DMS79 treated with DMSO at 0.1 percent for 48 hours (cell line): Measurements from ENCODE around the gene UBXN4.
"Not testable (repeated sequence)": the region's sequence is repeated elsewhere in the genome, so short reads cannot be mapped to it uniquely, and the experiment has no call there.

ENCODE experiments used
- DNase-seq: peaks from one replicate; lab custom pipeline; 2025; lab: John Stamatoyannopoulos, UW

UBXN4 gene, protein sequence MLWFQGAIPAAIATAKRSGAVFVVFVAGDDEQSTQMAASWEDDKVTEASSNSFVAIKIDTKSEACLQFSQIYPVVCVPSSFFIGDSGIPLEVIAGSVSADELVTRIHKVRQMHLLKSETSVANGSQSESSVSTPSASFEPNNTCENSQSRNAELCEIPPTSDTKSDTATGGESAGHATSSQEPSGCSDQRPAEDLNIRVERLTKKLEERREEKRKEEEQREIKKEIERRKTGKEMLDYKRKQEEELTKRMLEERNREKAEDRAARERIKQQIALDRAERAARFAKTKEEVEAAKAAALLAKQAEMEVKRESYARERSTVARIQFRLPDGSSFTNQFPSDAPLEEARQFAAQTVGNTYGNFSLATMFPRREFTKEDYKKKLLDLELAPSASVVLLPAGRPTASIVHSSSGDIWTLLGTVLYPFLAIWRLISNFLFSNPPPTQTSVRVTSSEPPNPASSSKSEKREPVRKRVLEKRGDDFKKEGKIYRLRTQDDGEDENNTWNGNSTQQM

DNA sequence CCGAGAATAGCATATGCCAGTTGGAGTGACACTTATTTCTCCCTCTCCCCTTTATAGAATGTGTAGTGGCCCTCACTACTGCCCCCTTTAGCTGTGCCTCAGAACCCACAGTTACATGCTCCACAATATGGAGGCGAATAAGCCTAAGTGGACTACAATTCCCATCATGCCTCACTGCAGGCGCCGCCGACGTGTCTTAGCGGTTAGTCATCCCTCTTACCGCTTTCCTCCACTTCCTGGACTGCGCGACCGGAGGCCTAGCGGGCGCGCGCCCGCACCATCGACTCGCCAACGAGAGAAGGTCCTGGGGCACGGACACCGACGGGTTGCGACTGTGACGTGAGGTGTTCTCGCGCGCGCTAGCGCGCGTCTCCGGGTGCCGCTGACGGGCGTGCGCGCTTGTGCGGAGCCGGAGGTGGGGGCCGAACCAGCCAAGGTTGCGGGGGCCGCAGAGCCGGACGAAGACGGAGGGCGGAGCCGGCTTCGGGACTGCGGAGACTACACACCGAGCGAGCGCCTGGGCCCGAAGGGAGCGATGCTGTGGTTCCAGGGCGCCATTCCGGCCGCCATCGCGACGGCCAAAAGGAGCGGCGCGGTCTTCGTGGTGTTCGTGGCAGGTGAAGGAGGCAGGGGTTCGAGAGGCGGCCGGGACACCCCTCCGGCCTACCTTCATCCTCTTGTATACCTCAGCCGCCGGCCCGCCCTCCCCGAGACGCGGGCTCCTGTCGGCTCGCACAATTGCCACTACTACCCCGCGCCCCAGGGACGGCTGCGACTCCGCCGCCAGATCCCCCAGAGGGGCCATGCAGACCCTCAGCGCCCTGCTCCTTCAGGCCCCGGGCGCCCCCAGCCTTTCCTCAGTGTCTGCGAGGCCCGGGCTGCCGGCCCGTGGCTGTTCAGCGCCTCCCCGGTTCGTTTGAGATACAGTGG lies at the start of gene UBXN4:
Gene UBXN4, plus strand, starts transcription at position 461 of the 930 bp plus-strand sequence. Its CDS starts 75 bp downstream, at position 536.
- DNase-seq, result peak; percentile 96

DNA sequence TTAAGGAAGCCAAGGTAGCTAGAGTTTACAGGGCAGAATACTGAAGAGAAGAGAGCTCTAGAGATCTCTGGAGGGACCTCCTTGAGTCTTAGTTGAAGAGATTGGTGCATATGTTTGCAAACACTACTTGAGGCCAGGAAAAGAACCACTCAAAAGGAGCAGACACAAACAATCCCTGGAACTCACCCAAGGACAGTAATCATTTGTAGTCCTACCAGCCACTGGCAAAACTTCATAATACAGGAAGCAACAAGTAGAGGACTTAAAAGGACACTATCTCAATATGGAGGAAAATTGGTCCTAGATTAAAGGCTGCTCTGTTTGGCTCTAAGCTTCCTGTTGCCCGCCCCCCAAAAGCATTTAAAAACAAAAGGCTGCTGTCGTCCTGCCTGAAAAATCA lies 46.9 kb upstream of the UBXN4 start:
- DNase-seq, result peak; percentile 29

DNA sequence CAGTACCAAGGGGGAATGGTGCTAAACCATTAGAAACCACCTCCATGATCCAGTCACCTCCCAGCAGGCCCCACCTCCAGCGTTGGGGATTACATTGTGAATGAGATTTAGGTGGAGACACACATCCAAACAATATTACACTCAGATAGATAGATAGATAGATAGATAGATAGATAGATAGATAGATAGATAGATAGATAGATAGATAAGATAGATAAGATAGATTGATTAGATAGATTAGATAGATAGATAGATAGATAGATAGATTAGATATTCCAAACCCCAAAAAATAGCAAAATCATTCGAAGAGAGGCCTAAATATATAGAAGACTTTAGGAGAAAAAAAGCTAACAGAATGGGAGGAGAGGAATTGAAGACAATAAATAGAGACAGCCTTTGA lies 42.8 kb upstream of the UBXN4 start:
- no peak for DNase-seq

DNA sequence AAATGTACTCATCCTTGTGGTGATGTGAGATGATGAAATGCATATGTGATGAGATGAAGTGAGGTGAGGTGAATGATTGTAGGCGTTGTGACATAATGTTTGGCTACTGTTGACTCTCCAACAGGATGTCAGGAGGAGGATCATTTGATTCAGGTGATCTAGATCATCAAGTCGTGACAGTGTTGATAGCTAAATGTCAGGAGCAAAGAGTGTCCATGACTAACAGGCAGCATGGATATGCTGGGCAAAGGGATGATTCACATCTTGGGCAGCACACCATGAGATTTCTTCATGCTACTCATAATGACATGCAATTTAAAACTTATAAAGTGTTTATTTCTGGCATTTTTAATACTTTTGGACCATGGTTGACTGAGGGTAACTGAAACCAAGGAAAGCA lies 40.2 kb upstream of the UBXN4 start:
- DNase-seq, result no peak

DNA sequence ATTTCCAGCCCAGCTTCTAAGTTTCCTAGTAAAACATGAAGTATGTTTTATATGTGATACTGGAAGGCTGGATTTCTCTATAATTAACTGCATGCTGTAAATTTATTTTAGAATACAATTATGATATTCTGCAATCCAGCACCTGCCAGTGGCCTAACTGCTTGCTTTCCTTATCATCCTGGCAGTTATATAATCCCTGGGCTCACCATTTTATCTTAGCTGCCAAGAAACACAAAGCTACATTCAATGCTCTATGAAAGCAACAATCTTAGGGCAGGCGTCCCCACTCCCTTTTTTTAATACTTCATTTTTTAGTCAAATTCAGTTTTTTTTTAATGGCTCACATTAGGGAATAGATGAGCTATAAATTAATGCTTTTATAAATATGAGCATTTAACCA lies 38.4 kb upstream of the UBXN4 start:
- no peak for DNase-seq

DNA sequence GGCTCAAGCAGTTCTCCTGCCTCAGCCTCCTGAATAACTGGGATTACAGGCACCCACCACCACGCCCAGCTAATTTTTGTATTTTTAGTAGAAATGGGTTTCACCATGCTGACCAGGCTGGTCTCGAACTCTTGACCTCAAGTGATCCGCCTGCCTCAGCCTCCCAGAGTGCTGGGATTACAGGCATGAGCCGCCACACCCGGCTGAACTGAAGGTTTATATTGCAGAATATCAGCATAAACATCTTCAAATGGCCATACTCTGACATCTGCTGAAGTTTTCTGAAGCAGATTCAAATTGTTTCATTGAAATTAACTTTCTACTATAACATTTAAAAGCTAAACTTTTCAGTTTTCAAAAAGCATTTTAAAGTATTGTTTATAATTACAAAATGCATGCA lies 37.6 kb upstream of the UBXN4 start:
- not testable (repeated sequence) for DNase-seq

DNA sequence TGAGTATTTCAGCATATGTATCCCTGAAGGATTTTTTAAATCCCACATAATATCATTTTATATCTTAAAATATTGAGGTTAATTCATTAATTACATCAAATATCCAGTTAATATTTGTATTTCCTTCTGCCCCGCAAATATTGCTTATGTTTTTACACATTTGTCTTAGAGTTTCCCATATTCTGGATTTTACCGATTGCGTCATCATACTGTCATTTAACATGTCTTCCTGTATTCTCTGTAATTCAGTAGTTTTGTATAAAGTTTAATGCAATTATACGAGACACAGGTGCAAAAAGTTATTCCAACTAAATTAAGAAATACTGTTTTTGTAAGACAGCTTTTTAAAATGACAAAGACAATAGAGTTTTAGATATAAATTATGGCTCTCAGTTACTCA lies 33.5 kb upstream of the UBXN4 start:
- DNase-seq, result no peak

DNA sequence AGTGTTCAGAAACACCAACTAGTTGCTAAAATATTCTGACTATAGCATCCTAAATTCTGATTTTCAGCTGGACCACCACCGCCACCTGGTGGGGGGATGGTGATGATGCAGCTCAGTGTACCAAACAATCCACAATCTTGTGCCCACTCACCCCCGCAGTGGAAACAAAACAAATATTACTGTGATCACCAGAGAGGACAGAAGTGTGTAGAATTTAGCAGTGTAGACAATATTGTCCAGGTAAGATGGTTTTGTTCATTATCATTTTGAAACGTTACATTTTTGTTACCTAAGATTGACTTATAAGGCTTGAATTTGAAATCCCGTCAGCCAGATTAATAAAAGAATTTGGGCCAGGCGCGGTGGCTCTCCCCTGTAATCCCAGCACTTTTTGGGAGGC lies 31.7 kb upstream of the UBXN4 start:
- DNase-seq, result peak; percentile 32

DNA sequence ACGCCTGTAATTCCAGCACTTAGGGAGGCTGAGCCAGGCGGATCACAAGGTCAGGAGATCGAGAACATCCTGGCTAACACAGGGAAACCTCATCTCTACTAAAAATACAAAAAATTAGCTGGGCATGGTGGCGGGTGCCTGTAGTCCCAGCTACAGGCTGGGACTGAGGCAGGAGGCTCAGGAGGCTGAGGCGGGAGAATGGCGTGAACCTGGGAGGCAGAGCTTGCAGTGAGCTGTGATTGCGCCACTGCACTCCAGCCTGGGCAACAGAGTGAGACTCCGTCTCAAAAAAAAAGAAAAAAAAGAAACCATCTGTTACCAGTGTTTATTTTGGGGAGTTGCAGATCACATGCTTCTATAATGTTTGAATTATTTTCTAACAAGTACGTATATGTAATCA lies 26.6 kb upstream of the UBXN4 start:
- DNase-seq, result not testable (repeated sequence)

DNA sequence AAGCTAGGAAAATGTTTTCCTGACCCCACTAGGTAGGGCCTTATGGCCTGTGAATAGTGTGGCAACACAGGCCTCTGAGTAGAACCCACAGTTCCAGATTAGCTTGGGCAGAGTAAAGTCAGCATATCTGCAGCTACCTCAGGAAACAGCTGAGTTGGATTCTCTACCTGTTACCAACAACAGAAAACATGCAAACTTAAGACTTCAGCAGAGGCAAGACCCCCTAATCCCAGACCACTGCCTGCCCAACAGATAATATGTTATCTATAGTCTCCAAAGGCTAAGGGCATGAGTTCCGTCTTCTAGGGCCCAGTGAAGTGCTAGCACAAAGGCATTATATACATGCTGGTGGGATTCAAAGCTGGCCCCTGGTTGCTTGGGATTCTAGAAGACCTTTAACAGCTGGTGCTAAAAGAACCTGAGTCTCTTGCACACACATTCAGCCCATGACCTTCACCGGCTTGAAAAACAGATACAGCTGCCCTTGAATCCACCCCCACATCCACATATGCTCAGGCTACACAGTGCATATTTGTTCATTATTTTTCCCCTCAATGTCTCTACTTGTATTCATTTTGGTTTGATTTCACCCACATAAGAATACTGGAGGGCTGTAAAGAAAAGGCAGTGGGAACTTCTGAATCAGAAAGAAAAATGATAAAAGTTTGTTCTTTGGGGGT lies 13.5 kb upstream of the UBXN4 start:
- no peak for DNase-seq

DNA sequence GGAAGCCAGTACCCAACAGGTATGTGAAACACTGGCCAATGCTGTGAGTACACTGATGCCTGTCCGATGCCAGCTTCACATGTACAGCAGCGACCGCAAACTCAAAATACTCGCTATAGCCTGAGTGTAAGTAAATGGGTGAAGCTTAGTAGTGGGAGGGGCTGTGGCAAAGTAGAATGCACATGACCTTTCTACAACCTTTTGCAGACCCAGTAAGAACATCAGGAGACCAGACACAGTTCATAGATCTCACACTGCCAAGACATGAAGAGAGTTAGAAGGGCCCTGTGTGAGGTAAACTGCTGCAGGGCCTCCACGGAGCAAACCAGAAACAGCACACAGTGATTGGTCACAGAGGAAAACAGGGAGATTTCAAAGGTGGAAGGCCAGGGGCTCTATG lies 9.1 kb upstream of the UBXN4 start:
- no peak for DNase-seq

DNA sequence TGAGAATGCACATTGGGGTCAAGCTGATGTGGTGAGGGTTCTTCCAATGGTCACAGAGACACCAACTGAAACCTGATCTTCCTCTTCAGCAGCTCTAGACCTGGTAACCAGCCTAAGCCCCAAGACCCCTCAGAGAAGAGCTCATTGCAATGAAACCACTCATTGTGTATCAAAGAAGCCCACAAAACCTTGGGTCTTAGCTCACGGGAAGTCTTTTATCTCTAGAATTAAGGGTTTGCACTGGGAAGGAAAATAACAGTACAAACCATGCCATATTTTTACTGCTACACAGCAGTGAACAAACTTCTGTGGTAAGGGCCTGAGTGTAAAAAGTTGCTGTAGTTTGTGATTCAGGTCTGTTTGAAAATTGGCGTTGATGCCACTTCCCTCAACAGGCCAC lies 8.6 kb upstream of the UBXN4 start:
- DNase-seq, result no peak

DNA sequence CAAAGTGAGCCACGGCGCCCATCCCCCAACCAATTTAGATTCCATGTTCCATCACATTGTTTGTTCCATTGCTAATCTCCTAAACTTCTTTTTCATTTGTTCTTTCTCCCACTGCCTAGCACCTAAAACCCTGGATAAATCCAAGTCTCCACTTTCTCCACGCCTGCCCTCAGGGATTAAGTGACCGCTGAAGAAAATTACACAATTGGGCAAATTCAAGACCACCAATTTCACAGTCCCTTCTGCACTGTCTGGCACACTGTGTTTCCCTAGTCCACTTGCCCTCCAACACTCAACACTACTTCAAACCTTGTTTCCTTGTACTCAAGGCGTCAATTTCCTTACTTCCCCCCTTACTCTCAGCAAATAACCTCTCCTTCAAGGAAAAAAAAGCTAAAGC lies 5.1 kb upstream of the UBXN4 start:
- DNase-seq, result no peak

DNA sequence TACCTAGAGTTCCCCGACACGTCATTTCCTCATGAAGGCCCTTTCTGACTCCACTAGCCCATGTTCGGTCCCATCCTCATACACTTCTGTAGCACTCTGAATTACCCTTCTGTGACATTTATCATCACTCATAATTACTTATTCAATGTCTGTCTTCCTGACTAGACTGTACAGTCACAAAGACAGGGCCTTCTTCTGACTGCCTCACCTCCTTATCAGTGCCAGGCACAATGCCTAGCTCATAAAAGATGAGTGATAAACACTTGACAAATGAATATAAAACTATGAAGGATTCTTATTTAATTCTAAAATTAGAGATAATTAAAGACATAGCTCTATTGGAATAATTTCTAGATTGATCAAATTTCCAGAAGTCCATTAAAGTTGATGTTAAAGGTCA lies 1.4 kb upstream of the UBXN4 start:
- DNase-seq, result no peak

DNA sequence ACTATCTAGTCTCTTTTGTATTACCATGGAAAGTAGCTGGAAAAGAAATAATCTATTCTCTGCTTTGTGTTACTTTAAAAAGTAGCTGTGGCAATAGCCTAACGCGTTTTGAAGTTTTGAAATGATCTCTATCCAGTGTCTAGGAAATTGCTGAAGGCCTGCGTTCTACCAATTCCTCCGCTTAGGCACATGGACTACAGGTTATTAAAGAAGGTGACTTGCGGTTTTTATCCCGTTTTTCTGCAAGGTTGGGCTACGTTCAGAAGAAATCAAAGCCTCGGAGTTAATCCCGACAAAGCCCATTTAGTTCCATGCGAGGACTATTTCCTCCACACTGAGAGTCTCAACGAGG lies 636 bp upstream of the UBXN4 start:
- no peak for DNase-seq

DNA sequence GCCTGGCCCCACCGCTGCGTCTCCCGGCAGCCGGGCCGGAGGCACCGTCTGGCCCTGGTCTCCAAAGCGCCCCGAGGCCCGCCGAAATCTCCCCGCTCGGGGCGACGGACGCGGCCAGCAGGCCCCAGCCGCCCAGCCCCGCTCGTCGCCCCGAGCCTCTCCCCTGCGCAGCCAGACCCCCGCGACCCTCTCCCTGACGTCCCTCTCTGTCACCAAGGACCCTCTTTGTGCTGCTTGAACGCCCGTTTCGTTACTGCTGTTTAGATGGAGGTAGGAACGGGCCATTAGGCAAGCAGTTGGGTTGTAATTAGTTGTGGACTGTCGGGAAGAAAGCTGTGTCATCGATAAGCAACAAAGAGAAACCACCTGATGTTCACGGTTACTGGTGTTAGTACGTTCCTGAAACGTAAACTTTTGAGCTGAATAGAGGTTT lies 686 bp downstream of the UBXN4 start:
- DNase-seq, result peak; percentile 57

DNA sequence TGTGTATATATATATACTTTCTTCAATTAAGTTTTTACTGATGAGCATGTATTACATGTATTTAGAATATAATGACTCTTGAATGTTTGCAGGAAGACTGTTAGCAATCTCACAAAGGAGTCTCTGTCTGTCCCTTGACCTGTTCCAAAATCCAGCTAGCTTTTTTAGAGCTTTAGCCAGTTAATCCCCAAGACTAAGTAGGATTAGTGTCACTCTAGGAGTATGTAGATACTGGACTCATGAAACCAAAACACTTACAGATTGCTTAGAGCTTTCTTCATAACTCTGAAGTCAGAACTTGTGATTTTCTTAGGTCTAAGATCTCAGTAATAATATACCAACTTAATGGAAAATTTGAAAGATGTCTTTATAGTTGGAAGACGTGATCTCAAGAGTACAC lies 2.2 kb downstream of the UBXN4 start:
- no peak for DNase-seq

DNA sequence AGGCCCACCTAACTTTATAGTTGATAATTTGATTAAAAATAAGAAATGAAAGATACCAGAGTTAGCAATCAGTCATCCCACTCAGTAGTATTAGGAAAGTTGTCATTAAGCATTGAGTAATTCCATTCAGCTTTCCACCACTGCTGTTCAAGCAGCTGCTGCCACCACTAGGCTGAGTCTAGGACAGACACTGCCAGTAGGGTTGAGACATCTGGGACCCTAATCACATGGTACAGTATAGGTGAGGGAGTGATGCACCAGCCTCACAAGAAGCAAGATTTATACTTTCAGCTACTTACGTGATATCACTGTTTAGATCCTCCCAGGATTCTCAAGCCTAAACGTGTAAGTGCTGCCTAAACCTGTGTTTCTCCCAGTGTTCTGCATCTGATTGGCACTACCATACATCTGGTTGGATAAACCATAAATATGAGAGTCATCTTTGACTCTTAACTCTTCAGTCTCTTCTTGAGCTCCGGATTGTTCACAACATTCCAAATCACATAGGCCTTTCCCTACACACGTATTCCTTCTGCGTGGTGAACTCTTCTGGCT lies 3.2 kb downstream of the UBXN4 start:
- DNase-seq, result no peak

DNA sequence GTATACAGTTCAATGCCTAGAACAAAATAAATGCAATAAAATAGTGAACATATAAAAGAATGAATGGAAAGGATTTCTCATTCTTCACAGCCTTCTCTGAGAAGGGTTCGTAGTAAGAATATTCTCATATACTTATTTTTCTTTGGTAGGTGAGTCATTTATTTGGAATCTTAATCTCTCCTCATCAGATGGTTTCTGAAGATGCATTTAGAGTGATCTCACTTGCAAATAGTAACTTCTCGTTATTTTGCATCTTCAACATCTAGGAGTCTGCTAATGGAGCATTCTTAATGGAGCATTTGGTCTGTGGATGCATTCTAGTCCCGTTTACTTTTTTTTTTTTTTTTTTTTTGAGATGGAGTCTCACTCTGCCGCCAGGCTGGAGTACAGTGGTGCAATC lies 3.9 kb downstream of the UBXN4 start:
- no peak for DNase-seq

DNA sequence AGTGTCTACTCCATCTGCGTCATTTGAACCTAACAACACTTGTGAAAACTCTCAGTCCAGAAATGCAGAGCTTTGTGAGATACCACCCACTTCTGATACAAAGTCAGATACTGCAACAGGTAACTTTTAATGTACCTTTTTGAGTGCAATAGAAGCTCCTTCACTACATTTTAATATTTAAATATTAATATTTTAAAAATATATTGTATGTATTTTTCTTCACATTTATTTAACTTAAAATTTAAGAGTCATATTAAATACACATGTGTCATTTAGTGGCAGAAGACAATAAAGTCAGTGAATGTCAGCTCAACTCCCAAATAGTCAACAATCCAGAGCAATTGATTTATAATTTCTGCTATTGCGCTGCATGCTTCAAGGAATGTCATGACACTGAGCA lies 13.9 kb downstream of the UBXN4 start:
- no peak for DNase-seq

DNA sequence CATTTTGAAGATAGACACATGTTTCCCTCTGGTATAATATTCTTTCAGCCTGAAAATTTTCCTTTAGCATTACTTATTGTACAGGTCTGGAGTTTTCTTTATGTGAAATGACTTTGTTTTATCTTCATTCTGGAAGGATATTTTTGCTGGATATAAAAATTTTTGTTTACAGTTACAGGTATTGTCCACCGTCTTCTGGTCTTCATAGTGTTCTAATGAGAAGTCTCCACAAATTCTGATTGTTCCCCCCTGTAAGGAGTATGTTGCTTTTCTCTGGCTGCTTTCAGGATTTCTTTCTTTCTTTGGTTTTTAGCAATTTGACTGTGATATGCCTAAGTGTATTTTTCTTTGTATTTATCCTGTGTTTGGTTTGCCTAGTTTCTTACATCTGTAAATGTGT lies 15.0 kb downstream of the UBXN4 start:
- no peak for DNase-seq

DNA sequence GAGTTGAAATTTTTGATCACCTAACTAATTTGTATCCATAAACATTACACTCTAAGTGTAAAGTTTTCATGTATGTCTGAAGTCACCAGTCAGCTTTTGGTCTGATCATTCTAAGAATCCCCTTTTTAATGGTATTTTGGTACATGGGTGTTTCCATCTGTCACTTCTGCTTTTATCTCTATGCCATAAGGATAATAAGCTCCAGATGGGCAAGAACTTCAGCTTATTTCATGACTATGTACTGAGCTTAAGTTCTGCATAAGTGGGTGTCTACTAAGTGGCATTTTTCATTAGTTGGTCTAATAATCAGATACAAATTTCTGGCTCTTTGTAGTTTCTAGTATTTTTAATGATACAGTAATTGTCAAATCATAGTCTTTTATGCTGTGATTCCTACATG lies 20.4 kb downstream of the UBXN4 start:
- no peak for DNase-seq
